ENCODE results near the gene ANOS1.
"Not testable (repeated sequence)": the region's sequence is repeated elsewhere in the genome, so short reads cannot be mapped to it uniquely, and the experiment has no call there.

Gene ANOS1, protein sequence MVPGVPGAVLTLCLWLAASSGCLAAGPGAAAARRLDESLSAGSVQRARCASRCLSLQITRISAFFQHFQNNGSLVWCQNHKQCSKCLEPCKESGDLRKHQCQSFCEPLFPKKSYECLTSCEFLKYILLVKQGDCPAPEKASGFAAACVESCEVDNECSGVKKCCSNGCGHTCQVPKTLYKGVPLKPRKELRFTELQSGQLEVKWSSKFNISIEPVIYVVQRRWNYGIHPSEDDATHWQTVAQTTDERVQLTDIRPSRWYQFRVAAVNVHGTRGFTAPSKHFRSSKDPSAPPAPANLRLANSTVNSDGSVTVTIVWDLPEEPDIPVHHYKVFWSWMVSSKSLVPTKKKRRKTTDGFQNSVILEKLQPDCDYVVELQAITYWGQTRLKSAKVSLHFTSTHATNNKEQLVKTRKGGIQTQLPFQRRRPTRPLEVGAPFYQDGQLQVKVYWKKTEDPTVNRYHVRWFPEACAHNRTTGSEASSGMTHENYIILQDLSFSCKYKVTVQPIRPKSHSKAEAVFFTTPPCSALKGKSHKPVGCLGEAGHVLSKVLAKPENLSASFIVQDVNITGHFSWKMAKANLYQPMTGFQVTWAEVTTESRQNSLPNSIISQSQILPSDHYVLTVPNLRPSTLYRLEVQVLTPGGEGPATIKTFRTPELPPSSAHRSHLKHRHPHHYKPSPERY

GRCh38 chrX:8731559-8732395, at the start of gene ANOS1:
ANOS1 (minus strand) TSS chrX:8732137; CDS start chrX:8732036, 101 bp downstream.
- no peak for DNase-seq (ENCODE audit: low read depth in 3 of 3, low spot score in 1 of 3)

DNA sequence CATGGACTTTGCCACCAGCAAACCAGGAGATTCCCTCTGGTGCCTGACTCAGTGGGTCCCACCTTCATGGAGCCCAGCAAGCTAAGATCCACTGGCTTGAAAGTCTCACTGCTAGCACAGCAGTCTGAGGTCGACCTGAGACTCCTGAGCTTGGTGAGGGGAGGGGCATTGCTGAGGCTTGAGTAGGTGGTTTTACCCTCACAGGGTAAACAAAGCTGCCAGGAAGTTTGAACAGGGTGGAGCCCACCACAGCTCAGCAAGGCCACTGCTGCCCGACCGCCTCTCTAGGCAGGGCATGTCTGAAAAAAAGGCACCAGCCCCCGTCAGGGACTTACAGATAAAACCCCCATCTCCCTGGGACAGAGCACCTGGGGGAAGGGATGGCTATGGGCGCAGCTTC, 41.2 kb upstream of the ANOS1 start:
- DNase-seq (ENCODE audit: low read depth in 3 of 3, low spot score in 1 of 3) = no peak

DNA sequence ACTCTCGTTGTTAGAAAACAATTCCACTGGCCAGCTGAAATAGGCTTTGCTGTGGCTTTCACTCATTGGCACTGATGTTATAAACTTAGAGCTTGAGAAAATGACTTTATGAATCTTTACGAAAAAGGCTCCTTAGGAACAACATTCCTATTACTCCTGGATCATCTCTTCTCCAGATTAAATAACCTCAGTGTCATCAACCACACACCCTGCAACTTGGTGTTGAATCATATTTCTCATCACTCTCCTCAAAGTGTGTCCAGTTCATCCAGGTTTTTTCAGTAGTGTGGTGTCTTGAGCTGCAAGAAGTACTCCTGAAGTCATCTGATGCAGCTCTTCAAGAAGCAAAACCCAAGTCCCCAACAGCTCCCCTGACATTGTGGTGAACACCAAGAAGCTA, 28.1 kb upstream of the ANOS1 start:
- DNase-seq (ENCODE audit: low read depth in 3 of 3, low spot score in 1 of 3) = no peak

DNA sequence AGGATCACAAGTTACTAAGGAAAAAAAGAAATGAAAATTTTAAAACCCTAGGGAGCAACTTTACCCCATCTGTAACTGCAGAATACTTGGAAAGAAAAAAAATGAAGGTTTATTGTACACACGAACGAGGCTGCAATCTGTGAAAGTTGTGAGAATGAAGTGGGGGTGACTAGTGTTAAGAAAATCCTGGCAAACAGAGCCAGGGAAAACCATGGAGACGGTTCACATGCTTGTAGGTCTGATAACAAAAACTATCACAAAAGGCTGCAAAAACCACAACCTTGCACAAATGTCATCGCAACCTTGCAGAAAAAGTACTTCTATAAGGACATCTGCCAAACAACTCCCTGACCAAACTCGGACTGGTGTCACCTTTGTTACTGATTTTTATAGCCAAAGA, 26.8 kb upstream of the ANOS1 start:
- not testable (repeated sequence) for DNase-seq (ENCODE audit: low read depth in 3 of 3, low spot score in 1 of 3)

GRCh38 chrX:8757609-8758389, 25.9 kb upstream of the ANOS1 start:
- DNase-seq (ENCODE audit: low read depth in 3 of 3, low spot score in 1 of 3) = not testable (repeated sequence)

- no peak for DNase-seq (ENCODE audit: low read depth in 3 of 3, low spot score in 1 of 3)
Measured at GRCh38 chrX:8755813-8756212, 23.9 kb upstream of the ANOS1 start.

GRCh38 chrX:8755116-8755515, 23.2 kb upstream of the ANOS1 start:
- DNase-seq (ENCODE audit: low read depth in 3 of 3, low spot score in 1 of 3) = no peak

GRCh38 chrX:8749697-8750096, 17.8 kb upstream of the ANOS1 start:
- no peak for DNase-seq (ENCODE audit: low read depth in 3 of 3, low spot score in 1 of 3)

DNA sequence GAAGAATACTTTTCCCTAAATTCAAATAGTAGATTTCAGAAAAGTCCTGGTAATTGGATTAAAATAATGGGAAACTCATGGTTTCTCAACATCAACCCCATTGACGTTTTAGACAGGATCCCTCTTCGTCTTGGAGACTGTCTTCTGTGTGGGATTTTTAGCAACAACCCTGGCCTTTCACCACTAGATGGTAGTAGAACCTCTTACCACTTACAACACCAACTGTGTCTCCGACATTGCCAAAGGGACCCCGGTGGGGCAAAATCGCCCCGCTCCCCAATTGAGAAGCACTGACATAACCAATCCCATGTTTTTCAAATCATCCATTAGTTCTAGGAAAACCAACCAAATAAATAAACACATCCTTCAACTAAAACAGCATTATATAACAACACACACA, 16.9 kb upstream of the ANOS1 start:
- DNase-seq (ENCODE audit: low read depth in 3 of 3, low spot score in 1 of 3) = no peak

- peak; percentile 5 to 44 (median 25) for DNase-seq (ENCODE audit: low read depth in 3 of 3, low spot score in 1 of 3)
Measured at GRCh38 chrX:8743126-8743732, 11.3 kb upstream of the ANOS1 start.

- DNase-seq (ENCODE audit: low read depth in 3 of 3, low spot score in 1 of 3) = no peak
Measured at GRCh38 chrX:8741981-8742380, 10.0 kb upstream of the ANOS1 start.

GRCh38 chrX:8738588-8739189, 6.8 kb upstream of the ANOS1 start:
- DNase-seq (ENCODE audit: low read depth in 3 of 3, low spot score in 1 of 3) = no peak

DNA sequence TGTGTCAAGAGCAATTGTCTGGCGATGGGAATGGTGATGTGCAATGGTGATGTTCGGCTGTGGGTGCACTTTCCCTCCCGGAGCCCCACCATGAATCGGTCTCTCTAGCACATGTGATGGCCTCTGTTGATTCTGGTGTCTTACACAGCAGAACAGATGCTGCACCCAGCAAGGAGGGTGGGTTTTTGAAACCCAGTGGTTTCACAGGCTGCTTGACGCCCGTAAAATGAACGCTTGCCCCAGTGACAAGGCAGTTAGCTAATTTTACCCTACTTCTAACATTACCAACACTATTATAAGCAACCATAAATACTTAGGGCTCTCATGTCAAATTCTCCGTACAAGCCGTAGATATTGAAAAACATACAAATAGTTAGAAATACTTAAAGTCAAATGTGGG, 5.9 kb upstream of the ANOS1 start:
- no peak for DNase-seq (ENCODE audit: low read depth in 3 of 3, low spot score in 1 of 3)

- DNase-seq (ENCODE audit: low read depth in 3 of 3, low spot score in 1 of 3) = no peak
Measured at GRCh38 chrX:8730812-8731558, 952 bp downstream of the ANOS1 start.

GRCh38 chrX:8729811-8730210, 2.1 kb downstream of the ANOS1 start:
- DNase-seq (ENCODE audit: low read depth in 3 of 3, low spot score in 1 of 3) = no peak

- DNase-seq (ENCODE audit: low read depth in 3 of 3, low spot score in 1 of 3) = no peak
Measured at GRCh38 chrX:8728932-8729535, 2.9 kb downstream of the ANOS1 start.

- DNase-seq (ENCODE audit: low read depth in 3 of 3, low spot score in 1 of 3) = no peak
Measured at GRCh38 chrX:8726031-8726652, 5.8 kb downstream of the ANOS1 start.

DNA sequence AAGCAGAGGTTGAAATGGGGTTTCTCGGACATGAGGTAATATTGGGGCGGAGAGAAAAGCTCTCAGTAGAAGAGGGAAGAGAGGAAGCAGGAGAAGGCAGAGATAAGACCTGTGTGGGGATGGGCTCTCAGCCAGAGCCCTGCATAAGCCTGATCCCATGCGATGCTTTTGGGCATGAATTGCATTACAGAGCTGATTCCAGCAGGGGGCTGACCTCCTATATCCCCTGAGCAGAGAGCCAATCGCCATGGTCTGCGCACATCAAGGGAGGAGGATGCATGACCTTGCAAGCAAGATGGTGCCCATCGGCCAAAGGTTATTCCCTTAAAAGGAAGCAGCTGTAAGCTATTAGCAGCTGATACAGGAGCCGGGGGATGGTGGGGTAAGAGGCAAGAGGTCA, 7.6 kb downstream of the ANOS1 start:
- DNase-seq (ENCODE audit: low read depth in 3 of 3, low spot score in 1 of 3) = no peak

- DNase-seq (ENCODE audit: low read depth in 3 of 3, low spot score in 1 of 3) = no peak
Measured at GRCh38 chrX:8721536-8721935, 10.4 kb downstream of the ANOS1 start.
